Epithelial cell of proximal tubule (primary cell): Measurements from ENCODE around the gene EFCAB12. TPM values are rescaled to one million over a fixed set of nuclear protein-coding genes. Genes with fewer than 3 reads are reported as not detected.
"Not testable (repeated sequence)": the region's sequence is repeated elsewhere in the genome, so short reads cannot be mapped to it uniquely, and the experiment has no call there.

Experiments
- DNase-seq: peaks from one replicate; pipeline ENCODE4 v3.0.0-alpha.2; 2011; ENCODE audit warnings: low read depth
- H3K4me3 ChIP-seq: 2 replicates; pipeline ENCODE4 v1.5.1; 2011; ENCODE audit warnings: low read depth, mild to moderate bottlenecking, low read length
- total RNA-seq: library from RNA; depleted of rRNA; stranded (reverse); fragments of >200 nt; gene quantifications from 2 replicates; pipeline ENCODE4 v1.2.3, GENCODE V29; 2015
- TF ChIP-seq, protein P1 (sequence below): conservative IDR thresholded peaks from 2 replicates; pipeline ENCODE4 v1.5.1; 2012; ENCODE audit warnings: low read depth, mild to moderate bottlenecking, low read length

EFCAB12 gene
- total RNA-seq, 1 donor from 2014 or later, result not detected

GRCh38 chr3:129398803-129399144 lies 29.7 kb downstream of the EFCAB12 start:
- DNase-seq, result no peak
- peak overlapping the region; percentile 70 for H3K4me3 ChIP-seq
- TF ChIP-seq, protein P1, sequence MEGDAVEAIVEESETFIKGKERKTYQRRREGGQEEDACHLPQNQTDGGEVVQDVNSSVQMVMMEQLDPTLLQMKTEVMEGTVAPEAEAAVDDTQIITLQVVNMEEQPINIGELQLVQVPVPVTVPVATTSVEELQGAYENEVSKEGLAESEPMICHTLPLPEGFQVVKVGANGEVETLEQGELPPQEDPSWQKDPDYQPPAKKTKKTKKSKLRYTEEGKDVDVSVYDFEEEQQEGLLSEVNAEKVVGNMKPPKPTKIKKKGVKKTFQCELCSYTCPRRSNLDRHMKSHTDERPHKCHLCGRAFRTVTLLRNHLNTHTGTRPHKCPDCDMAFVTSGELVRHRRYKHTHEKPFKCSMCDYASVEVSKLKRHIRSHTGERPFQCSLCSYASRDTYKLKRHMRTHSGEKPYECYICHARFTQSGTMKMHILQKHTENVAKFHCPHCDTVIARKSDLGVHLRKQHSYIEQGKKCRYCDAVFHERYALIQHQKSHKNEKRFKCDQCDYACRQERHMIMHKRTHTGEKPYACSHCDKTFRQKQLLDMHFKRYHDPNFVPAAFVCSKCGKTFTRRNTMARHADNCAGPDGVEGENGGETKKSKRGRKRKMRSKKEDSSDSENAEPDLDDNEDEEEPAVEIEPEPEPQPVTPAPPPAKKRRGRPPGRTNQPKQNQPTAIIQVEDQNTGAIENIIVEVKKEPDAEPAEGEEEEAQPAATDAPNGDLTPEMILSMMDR, result no peak

DNA sequence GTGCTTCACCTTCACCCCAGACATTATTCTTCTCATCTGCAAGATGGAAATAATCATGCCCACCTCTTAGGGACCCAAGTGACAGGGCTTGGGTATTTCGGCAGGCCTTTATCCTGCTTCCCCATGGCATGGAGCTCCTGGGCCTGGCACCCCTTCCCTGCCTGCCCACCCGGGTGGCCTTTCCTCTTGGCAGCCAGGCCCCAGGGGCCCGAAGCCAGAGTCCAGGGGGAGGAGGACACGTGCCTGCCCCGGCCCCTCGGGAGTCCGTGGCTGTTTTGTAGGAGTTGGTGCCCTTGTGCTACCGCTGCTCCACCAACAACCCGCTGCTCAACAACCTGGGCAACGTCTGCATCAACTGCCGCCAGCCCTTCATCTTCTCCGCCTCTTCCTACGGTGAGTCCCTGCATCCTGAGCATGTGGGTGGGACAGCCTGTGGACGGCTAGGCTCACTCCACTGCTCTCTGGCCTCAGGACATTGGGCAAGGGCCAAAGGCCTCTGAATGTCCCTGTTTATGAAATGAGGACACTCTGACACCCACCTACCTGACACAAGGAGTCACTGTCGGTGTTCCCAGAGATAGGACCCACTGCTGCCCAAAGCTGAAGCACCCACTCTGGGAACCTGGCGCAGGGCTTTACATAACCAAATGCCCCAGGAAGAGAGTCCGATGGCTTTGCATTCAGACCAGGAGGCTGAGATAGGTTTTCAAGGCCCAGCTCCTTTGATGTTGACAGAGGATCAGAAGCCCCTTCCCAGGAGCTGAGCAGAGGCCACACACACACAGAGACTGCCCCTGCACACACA lies 34.5 kb downstream of the EFCAB12 start:
- not testable (repeated sequence) for DNase-seq, H3K4me3 ChIP-seq

DNA sequence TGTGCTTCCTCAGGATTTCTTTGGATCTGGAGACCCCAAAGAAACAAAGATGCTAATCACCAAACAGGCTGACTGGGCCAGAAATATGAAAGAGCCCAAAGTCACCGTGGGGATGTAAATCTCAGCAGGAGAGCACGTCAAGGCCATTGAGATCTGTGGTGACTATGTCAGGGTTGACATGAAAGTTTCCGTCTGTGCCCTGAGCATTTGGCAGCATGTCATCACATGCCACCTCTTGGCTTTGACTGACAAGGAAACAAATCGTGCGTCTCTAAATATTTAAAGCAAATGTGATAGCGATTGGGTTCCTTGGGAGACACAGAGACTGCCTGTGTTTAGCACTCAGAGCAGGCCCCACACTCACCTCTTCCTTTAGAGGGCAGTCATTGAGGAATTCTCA lies 35.2 kb downstream of the EFCAB12 start:
- TF ChIP-seq, protein P1, result no peak
- H3K4me3 ChIP-seq, result no peak overlapping the region
- DNase-seq, result no peak

DNA sequence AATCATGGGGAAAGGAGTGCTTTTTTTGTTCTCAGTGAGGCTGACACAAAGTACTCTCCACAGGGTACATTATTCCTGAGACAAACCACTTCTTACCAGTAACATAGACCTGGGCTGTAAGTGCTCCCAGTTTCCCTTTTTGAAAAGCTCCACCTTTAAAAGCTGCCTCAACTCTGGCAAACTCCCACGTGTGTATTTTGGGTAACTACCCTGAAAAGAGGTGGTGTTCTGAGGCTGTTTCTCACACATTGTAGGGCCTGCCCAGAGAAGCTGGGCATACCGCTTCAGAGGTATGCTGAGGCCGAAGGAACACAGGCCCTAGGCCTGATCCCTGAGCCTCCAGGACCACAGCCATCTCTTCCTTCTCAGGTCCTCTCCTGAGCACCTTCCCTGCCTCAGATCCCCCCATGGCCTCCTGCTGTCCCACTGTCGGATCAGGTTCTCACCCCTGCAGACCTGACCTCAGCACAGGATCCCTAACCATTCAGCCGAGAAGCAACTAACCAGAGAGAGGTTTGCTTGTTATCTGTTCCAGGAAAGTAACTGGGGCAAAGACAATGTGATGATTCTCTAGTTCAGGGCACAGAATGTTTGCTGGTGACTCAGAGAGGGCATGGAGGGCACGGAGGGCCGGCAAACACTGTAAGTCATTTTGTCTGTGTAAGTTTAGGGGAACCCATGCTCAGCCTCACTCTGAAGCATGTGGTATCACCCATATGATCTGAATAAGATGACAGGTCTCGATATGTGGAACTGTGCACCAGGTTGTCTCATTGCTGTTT lies 36.1 kb downstream of the EFCAB12 start:
- DNase-seq, result not testable (repeated sequence)

DNA sequence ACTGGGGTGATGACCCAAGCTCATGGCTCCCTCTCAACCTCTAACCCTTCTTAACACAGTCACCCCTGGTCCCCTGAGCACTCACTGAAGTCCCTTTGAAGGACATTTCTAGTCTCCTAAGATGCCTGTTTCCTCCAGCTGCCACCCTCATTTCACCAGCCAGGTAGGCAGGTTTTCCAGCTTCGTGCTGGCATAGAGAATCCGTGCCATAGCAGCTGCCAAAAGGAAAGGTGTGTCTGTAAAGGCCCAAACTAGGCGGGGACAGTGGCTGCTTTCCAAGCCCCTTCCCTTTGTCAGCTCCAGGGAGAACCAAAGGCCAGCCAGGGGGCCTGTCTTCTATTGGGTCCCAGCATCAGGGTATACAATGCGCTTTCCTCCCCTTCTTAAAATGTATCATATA lies 36.9 kb downstream of the EFCAB12 start:
- not testable (repeated sequence) for DNase-seq, H3K4me3 ChIP-seq

More for the DNA sequence above, 36.1 kb downstream of the EFCAB12 start:
- not testable (repeated sequence) for H3K4me3 ChIP-seq

GRCh38 chr3:129389572-129389937 lies 38.9 kb downstream of the EFCAB12 start:
- TF ChIP-seq, protein P1, result no peak
- no peak for DNase-seq
- no peak overlapping the region for H3K4me3 ChIP-seq

GRCh38 chr3:129388791-129389571 lies 39.5 kb downstream of the EFCAB12 start:
- not testable (repeated sequence) for DNase-seq, H3K4me3 ChIP-seq

DNA sequence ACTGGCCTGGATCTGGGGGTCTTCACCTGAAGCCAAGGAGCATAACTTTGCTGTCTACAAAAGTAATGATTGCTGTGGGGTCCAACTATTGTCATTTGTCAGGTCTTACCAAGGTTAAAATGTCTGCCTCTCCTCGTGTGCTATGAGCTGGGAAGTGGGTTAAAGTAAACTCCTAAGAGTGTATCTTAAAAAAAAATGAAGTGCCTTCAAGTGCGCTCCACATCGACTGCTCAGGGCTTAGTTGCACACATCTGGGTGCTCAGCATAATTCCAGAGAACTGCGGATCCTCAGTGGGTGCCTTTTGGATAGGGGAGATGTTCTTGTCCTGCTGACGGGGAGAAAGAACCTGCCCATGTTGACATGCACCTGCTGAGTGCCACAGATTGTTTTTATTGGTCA lies 40.9 kb downstream of the EFCAB12 start:
- TF ChIP-seq, protein P1, result no peak
- no peak overlapping the region for H3K4me3 ChIP-seq
- no peak for DNase-seq

DNA sequence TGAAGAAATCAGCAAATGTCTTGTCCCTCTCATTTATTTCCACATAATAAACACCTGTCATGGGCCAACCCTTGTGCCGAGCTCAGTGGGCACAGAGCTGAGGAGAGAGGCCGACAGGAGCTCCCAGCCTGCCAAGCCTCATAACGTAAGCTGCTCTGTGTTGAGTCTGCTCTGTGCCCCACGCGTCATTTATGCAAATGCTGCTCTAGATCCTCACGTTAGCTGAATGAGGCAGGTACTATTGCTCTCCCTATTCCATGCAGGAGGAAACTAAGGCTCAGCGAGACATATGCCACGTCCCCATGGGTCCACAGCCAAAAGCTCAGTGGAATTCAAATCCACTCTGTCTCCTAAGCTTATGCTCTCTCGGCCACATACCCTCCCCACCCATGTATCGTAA lies 41.5 kb downstream of the EFCAB12 start:
- TF ChIP-seq, protein P1, result no peak
- no peak overlapping the region for H3K4me3 ChIP-seq
- no peak for DNase-seq

GRCh38 chr3:129385507-129385906 lies 42.9 kb downstream of the EFCAB12 start:
- DNase-seq, H3K4me3 ChIP-seq: not testable (repeated sequence)
